NCI-H1048 (cell line): ENCODE measurements around the gene ZNF442.
"Not testable (repeated sequence)": the region's sequence is repeated elsewhere in the genome, so short reads cannot be mapped to it uniquely, and the experiment has no call there.

Source experiments
- DNase-seq: peaks from one replicate; lab custom pipeline; 2025; lab: John Stamatoyannopoulos, UW

ZNF442 gene

DNA sequence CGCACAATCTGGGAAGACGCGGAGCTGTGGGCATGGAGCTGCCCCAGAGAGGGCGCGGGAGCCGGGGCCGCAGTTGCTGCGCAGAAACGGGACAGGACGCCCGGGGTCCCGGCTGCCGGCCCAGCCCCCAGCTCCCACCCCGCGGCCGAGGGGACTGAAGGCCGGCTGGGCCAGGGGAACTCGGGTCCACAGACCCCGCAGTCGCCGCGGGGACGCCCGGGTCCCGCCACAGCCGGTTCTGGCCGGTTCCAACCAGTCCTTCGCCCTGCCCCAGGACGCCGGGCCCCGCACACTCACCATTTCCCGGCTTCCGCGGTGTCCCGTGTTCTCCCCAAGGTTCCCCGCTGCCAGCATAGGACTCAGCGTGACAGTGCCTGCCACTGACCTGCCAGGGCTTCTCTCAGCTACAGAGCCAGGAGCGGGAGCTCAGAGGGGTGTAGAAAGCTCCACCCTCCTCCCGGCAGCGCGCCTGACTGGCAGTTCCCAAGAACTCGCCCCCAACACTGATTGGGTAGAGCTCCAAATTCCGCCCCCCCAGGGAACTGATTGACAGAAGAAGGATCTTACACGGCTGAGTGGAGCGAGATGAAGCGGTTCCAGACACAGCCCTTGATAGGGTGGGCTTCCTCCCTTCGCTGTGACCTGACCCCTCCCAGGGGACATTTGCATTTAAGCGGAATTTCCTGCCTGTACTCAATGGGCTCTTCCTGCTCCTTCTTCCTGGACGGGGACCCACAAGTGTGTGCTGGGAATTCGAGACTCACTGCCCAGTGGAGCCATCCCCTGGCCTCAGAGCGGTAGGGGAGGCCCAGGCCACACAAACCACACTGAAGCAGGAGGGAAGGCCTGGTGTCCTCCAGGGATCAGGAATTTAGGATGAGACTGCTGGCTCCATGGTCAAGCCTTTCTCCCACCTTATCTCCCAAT is at the start of gene ZNF442:
TSS of gene ZNF442 (minus strand) at position 448 of the 927 bp plus-strand sequence. CDS start 2,052 bp downstream, outside the sequence.
- peak; percentile 91 for DNase-seq

DNA sequence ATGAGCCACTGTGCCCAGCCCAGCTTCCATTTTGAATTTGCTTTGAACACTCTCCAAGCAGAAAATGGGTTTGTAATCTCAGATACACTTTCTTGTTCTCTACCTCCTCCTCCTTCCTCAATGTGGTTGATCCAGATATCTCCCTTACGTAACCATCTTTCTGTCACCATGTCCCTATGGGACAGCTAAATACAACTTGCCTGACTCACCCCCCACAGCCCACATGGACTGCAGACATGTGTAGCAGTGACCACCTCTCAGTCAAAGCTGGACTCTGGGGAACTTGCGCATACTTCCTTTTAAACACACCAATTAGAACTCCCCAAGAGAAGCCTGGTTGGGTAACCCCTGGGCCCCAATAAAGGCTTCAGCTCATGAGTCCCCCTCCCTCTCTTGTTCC is 46.4 kb upstream of the ZNF442 start:
- no peak for DNase-seq

- peak; percentile 87 for DNase-seq
Measured at GRCh38 chr19:12400633-12401502, 35.4 kb upstream of the ZNF442 start, which contains the start of gene ZNF799. Gene ZNF799 (minus strand): TSS chr19:12401271. CDS start chr19:12401070, 201 bp downstream.

DNA sequence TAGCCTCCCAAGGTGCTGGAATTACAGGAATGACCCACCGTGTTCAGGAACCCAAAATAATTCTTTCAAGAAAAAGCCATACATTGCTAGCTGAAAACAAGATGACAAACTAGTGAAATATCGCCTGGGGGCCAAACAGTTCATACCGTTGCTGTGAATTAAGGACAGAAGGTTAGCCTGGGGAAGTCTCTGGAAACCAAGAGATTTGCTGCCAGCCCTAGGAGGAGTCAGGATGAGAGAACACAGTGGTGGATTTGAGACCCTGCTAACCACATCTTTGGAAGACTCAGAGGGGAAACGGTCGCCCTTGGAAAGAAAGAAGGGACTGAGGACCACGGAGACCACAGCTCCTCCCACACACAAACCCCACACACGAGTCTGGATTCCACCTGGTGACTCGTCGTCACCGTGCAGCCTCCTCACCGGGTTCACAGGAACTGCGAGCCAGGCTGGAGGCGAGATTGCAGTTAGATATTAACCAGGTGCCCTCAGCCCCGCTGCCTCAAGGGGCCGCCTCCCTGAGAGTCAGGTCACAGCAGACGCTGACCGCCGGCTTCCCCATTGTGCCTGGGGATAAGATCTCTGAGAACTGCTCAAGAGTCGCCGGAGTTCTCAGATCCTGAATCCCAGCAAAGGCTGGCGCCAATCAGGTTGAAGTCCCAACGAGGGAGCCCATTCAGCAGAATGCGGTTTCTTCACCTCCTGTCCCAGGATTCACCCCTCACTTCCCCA is 34.6 kb upstream of the ZNF442 start:
- DNase-seq = not testable (repeated sequence)

- DNase-seq = not testable (repeated sequence)
Measured at GRCh38 chr19:12391148-12391547, 25.7 kb upstream of the ZNF442 start.

GRCh38 chr19:12386365-12386764 is 20.9 kb upstream of the ZNF442 start:
- not testable (repeated sequence) for DNase-seq

- no peak for DNase-seq
Measured at GRCh38 chr19:12380444-12380737, 14.9 kb upstream of the ZNF442 start.

- DNase-seq = no peak
Measured at GRCh38 chr19:12379732-12380443, 14.4 kb upstream of the ZNF442 start.

DNA sequence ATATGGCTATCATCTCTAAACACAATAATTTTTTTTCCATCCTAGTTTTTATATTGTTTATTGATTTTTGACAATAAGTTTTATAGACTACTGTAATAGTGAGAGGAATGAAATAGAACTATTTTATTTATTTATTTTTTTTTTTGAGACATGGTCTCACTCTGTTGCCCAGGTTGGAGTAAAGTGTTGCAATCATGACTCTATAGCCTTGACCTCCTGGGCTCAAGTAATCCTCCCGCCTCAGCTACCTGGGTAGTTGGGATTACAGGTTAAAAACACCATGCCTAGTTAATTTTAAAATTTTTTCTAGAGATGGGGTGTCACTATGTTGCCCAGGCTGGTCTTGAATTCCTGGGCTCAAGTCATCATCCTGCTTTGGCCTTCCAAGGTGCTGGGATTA is 8.5 kb upstream of the ZNF442 start:
- no peak for DNase-seq

DNA sequence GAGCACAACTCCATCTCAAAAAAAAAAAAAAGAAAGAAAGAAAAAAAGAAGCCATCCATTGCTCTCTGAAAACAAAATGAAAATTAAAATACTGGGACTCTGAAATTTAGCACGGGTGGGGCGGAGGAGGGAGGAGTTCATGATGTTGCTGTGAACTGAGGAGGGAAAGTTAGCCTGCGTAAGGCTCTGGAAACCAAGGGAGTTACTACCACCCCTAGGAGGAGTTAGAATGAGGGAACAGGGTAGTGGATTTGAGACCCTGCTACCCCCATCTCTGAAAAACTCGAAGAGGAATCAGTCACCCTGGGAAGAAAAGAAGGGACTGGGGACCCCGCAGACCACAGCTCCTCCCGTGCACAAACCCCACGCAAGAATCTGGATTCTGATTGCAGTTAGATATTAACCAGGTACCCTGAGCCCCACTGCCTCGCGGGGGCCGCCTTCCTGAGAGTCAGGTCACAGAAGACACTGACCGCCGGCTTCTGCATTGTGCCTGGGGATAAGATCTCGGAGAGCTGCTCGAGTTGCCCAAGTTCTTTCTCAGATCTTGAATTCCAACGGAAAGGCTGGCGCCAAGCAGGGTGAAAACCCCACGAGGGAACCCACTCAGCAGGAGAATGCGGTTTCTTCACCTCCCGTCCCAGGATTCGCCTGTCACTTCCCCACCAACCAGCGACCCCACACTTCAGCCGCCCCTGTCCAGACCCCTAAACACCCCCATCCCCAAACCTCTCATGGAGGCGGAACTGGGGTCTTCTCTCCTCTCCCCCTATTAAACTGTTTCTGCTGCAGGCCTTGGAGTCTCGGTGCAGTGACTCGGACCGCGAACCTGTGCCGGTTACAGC is 870 bp downstream of the ZNF442 start:
- no peak for DNase-seq

DNA sequence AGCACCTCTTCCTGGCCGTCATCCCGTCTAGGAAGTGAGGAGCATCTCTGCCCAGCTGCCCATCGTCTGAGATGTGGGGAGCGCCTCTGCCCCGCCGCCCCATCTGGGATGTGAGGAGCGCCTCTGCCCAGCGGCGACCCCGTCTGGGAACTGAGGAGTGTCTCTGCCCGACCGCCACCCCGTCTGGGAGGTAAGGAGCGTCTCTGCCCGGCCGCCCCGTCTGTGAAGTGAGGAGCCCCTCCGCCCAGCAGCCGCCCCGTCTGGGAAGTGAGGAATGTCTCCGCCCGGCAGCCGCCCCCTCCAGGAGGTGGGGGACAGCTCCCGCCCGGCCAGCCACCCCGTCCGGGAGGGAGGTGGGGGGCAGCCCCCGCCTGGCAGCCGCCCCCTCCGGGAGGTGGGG is 3.2 kb downstream of the ZNF442 start:
- DNase-seq = not testable (repeated sequence)

GRCh38 chr19:12353375-12353774 is 12.1 kb downstream of the ZNF442 start:
- DNase-seq = no peak

GRCh38 chr19:12350890-12351197 is 14.6 kb downstream of the ZNF442 start:
- no peak for DNase-seq

GRCh38 chr19:12350185-12350889 is 15.1 kb downstream of the ZNF442 start:
- DNase-seq = no peak

DNA sequence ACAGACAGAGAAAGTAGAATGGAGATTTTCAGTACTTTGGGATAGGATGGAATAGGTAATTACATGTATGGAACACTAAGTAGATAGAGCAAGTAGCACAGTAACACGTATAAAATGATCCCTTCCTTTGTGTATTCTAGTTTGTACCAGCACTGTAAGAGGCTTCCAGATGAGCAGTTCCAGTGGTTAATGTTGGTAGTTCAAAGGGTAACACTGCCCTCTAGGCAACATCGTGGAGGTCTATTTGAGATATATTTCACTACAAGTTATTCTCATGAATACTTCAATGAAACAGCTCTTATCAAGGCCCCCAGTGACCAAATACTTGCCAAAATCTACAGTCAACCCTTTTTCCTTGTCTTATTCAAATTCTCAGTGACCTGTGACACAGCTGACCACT is 18.6 kb downstream of the ZNF442 start:
- DNase-seq = no peak

GRCh38 chr19:12345197-12345596 is 20.3 kb downstream of the ZNF442 start:
- no peak for DNase-seq

DNA sequence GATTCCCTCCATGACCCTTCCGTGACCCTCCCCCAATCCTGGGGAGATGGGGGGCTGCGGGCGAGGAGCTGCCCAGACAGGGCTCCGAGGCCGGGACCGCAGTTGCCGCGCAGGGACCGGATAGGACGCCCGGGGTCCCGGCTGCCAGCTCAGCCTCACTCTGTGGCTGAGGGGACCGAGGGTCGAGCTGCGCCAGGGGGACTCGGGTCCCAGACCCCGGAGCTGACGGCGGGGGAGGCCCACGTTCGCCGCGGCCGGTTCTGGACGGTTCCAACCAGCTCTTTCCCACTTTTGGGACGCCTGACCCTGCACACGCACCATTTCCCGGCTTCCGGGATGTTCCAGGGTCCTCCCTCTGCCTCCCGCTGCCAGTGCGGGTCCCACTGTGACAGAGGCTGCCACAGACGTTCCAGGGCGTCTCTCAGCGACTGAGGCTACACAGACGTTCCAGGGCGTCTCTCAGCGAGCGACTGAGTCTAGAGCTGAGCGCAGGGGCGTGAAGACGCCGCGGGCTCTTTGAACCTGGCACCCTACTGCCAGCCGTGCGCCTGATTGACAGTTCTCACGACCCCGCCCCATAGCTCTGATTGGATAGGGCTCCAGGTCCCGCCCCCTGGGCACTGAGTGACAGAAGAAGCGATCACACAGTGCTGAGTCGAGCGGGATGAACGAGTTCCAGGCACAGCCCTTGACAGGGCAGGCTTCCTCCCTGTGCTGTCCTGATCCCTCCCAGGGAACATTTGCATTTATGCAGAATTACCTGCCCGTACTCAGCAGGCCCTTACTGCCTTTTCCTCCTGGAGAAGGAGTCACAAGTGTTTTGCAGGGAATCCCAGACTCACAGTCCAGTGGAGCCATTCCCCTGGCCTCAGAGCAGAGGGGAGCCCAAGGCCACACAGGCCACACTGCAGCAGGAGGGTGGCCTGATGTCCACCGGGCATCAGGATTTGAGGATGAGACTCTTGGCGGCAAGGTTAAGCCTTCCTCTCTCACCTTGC is 32.0 kb downstream of the ZNF442 start, which contains the start of gene ZNF563:
TSS of gene ZNF563 (minus strand) at position 472 of the 998 bp plus-strand sequence. CDS start at position 321, 151 bp downstream.
- DNase-seq = peak; percentile 95

DNA sequence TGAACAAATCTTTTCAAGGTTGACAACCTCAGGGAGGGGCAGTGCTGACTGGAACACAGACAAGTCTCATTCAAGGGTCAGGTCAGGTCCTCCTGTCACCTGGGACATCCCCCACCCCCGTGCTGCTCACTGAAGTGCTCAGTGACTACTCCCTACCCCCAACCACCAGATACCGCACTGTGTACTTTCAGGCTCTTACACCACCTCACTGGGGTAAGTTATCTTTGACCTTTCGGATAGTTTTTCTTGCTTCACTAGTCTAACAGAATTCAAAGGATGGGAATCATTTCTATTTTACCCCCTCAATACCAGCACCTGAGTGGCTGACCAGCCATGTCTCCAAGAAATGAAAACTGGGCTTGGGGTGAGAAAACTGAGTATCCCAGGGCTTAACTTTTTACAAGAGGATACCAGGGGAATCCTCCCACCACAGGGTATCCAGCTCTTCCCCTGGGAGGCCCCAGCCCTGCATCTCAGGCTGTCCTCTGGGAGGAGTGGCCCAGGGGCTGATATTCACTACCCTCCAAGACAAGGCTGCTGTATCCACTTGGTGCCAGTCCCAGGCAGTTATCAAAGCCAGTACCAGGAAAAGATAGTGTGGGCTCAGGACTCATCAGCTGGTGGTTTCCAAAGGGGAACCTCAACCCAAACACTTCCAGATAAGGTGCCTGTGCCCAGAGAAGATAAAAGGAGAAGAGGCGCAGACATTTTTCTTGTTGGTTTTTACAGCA is 34.1 kb downstream of the ZNF442 start:
- DNase-seq = no peak
